Sigmoid colon (tissue), 4 donors: ENCODE measurements around the gene KRT20.

Experiments
- EP300 ChIP-seq, 4 donors: sonication (generic); formaldehyde crosslinking; IDR thresholded peaks; one replicate each; pipeline ENCODE4 v1.6.1; 2017; ENCODE audit warnings: antibody characterized with exemption in 4 of 4
- POLR2A ChIP-seq, 2 donors: fragments of 450-650 bp; IDR thresholded peaks; one replicate each; pipeline ENCODE4 v1.6.1; 2016; ENCODE audit warnings: antibody characterized with exemption in 2 of 2, mild to moderate bottlenecking in 2 of 2, moderate library complexity in 2 of 2
- POLR2AphosphoS5 ChIP-seq, 4 donors: sonication (generic); formaldehyde crosslinking; IDR thresholded peaks; one replicate each; pipeline ENCODE4 v1.6.1; 2017; ENCODE audit warnings: antibody characterized with exemption in 4 of 4
- TF ChIP-seq, protein P1 (sequence below), 4 experiments: fragments of 450-650 bp in 3 of 4; fragments of 200-600 bp in 1 of 4; IDR thresholded peaks; one replicate each; pipeline ENCODE4 v1.5.1; 2016 to 2019; ENCODE audit warnings: antibody characterized with exemption in 4 of 4, mild to moderate bottlenecking in 3 of 4, moderate library complexity in 2 of 4

DNA sequence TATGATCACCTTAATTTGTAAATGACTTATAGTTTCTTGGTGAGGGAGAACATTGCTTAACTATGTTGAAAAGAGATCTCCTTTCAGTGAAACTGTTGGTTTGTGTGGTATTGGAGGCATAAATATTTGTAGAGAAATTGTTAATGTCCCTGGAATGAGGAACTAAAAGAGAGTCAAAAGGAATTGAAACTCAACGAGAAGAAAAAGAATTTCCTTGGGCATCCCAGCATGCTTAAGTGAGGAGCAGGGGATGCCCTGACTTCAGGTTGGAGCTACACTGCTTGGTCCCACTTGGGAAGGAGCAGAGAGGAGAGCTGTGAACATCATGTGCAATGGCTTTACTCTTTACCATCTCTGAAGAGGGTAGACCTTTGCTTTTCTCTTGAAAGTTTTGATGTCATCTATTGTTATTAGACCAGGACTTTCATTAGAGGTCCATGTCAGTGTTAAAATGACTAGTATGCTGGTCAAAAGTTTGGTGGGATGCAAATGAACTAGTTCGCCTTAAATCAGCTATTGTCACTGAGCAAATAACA, 30.7 kb upstream of the KRT20 start:
- TF ChIP-seq EP300 (IDR thresholded peaks at IDR 0.05) (no peak), POLR2A (IDR thresholded peaks at IDR 0.05) (no peak), POLR2AphosphoS5 (IDR thresholded peaks at IDR 0.05) (no peak)
- TF ChIP-seq, protein P1, sequence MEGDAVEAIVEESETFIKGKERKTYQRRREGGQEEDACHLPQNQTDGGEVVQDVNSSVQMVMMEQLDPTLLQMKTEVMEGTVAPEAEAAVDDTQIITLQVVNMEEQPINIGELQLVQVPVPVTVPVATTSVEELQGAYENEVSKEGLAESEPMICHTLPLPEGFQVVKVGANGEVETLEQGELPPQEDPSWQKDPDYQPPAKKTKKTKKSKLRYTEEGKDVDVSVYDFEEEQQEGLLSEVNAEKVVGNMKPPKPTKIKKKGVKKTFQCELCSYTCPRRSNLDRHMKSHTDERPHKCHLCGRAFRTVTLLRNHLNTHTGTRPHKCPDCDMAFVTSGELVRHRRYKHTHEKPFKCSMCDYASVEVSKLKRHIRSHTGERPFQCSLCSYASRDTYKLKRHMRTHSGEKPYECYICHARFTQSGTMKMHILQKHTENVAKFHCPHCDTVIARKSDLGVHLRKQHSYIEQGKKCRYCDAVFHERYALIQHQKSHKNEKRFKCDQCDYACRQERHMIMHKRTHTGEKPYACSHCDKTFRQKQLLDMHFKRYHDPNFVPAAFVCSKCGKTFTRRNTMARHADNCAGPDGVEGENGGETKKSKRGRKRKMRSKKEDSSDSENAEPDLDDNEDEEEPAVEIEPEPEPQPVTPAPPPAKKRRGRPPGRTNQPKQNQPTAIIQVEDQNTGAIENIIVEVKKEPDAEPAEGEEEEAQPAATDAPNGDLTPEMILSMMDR (IDR thresholded peaks at IDR 0.05): no peak
